A549 (cell line): Measurements from ENCODE around the gene SYPL1. TPM values are rescaled to one million over a fixed set of nuclear protein-coding genes. Genes with fewer than 3 reads are reported as not detected.

ENCODE experiments used
- ATAC-seq, 2 experiments: fragments of 200-7000 bp in 1 of 2; fragments of >200 bp in 1 of 2; cut with Nextera tagmentation in 1 of 2; cut with Tn5 transposase in 1 of 2; 3 replicates each; pipeline versions ENCODE4 v1.8.0 to v1.9.1; 2018 to 2020; ENCODE audit warnings: mild to moderate bottlenecking in 1 of 2, moderate library complexity in 1 of 2
- CTCF ChIA-PET: fragments of 300-600 bp; sonication (Branson Sonifier 250); formaldehyde crosslinking; extraction: SDS; loops from one replicate; lab custom pipeline; 2021; ENCODE audit warnings: antibody characterized with exemption, inconsistent platforms; lab: Yijun Ruan, JAX
- POLR2A ChIA-PET: fragments of 350-600 bp; formaldehyde crosslinking; extraction: SDS; loops from one replicate; lab custom pipeline; 2021; ENCODE audit warnings: antibody characterized with exemption, inconsistent platforms; lab: Yijun Ruan, JAX
- DNase-seq, 2 experiments: peaks; one replicate each; pipeline versions ENCODE4 v3.0.0 to v3.0.0-alpha.2; 2011 to 2016; ENCODE audit warnings: low read depth in 1 of 2, low spot score in 1 of 2
- FAIRE-seq: peaks from 2 replicates; lab custom pipeline; 2011; peaks lifted over from hg19 to GRCh38; lab: Jason Lieb, UNC
- H3K27ac ChIP-seq, 2 experiments: fragments of >200 bp; sonication (Bioruptor Twin); formaldehyde crosslinking; 3 replicates each; pipeline ENCODE4 v1.5.1; 2016 to 2017
- H3K4me1 ChIP-seq: fragments of >200 bp; sonication (Bioruptor Twin); formaldehyde crosslinking; 3 replicates; pipeline ENCODE4 v1.6.1; 2016
- H3K4me2 ChIP-seq: fragments of >200 bp; sonication (Bioruptor Twin); formaldehyde crosslinking; 3 replicates; pipeline ENCODE4 v1.6.1; 2016
- H3K4me3 ChIP-seq: fragments of >200 bp; sonication (Bioruptor Twin); formaldehyde crosslinking; 3 replicates; pipeline ENCODE4 v1.5.1; 2016
- H3K9me3 ChIP-seq: fragments of >200 bp; sonication (Bioruptor Twin); formaldehyde crosslinking; 3 replicates; pipeline ENCODE4 v1.6.1; 2016
- ATOH8 ChIP-seq: fragments of 250-450 bp; sonication (Bioruptor Pico); IDR thresholded peaks from 2 replicates; pipeline ENCODE4 v1.5.0; 2020; ENCODE audit warnings: low read depth, mild to moderate bottlenecking, moderate library complexity
- BCL3 ChIP-seq: fragments of >200 bp; sonication (Bioruptor Twin); formaldehyde crosslinking; IDR thresholded peaks from 3 replicates; pipeline ENCODE4 v1.6.1; 2016
- CBX2 ChIP-seq: fragments of 200-600 bp; sonication (generic); IDR thresholded peaks from 2 replicates; pipeline ENCODE4 v1.6.1; 2016; ENCODE audit warnings: low read depth, mild to moderate bottlenecking, borderline replicate concordance
- CEBPB ChIP-seq, 2 experiments: fragments of >200 bp in 1 of 2; sonication (Bioruptor Twin) in 1 of 2; formaldehyde crosslinking in 1 of 2; IDR thresholded peaks; 2 replicates each; pipeline ENCODE4 v1.6.1; 2012 to 2016
- CHD4 ChIP-seq: fragments of 200-600 bp; sonication (generic); IDR thresholded peaks from 2 replicates; pipeline ENCODE4 v1.6.1; 2016; ENCODE audit warnings: antibody characterized with exemption, mild to moderate bottlenecking, borderline replicate concordance
- EHF ChIP-seq: fragments of 250-450 bp; sonication (Bioruptor Pico); IDR thresholded peaks from 2 replicates; pipeline ENCODE4 v1.5.0; 2020; ENCODE audit warnings: mild to moderate bottlenecking
- EHMT2 ChIP-seq: fragments of 200-600 bp; sonication (generic); IDR thresholded peaks from 2 replicates; pipeline ENCODE4 v1.6.1; 2016; ENCODE audit warnings: antibody characterized with exemption, low read depth, mild to moderate bottlenecking, moderate library complexity
- ESRRA ChIP-seq: fragments of 150-350 bp; IDR thresholded peaks from 2 replicates; pipeline ENCODE4 v1.6.1; 2014; ENCODE audit warnings: mild to moderate bottlenecking, low read length, borderline replicate concordance
- FOSB ChIP-seq: fragments of 250-450 bp; sonication (Bioruptor Pico); IDR thresholded peaks from 2 replicates; pipeline ENCODE4 v1.5.0; 2020; ENCODE audit warnings: mild to moderate bottlenecking, moderate library complexity
- HEYL ChIP-seq: fragments of 250-450 bp; sonication (Bioruptor Pico); IDR thresholded peaks from 2 replicates; pipeline ENCODE4 v1.8.0; 2021; ENCODE audit warnings: mild to moderate bottlenecking, moderate library complexity
- HMGXB4 ChIP-seq: fragments of 250-450 bp; sonication (Bioruptor Pico); IDR thresholded peaks from 2 replicates; pipeline ENCODE4 v1.5.0; 2021; ENCODE audit warnings: mild to moderate bottlenecking, moderate library complexity, borderline replicate concordance
- HOXA7 ChIP-seq: fragments of 250-450 bp; sonication (Bioruptor Pico); IDR thresholded peaks from 2 replicates; pipeline ENCODE4 v1.5.0; 2020; ENCODE audit warnings: mild to moderate bottlenecking, moderate library complexity
- HOXB5 ChIP-seq: fragments of 250-450 bp; sonication (Bioruptor Pico); IDR thresholded peaks from 2 replicates; pipeline ENCODE4 v1.5.0; 2020; ENCODE audit warnings: mild to moderate bottlenecking, moderate library complexity
- JUN ChIP-seq, 2 experiments: fragments of >200 bp; sonication (Bioruptor Twin); formaldehyde crosslinking; IDR thresholded peaks; 2 replicates in 1 of 2; 3 replicates in 1 of 2; pipeline ENCODE4 v1.6.1; 2016 to 2017
- KDM1A ChIP-seq: fragments of 200-600 bp; sonication (generic); IDR thresholded peaks from 2 replicates; pipeline ENCODE4 v1.6.1; 2016; ENCODE audit warnings: low read depth, mild to moderate bottlenecking
- MAZ ChIP-seq: fragments of 150-350 bp; IDR thresholded peaks from 2 replicates; pipeline ENCODE4 v1.6.1; 2014; ENCODE audit warnings: antibody characterized with exemption, low read depth, low read length, borderline replicate concordance
- PHF8 ChIP-seq: fragments of 200-600 bp; sonication (generic); IDR thresholded peaks from 2 replicates; pipeline ENCODE4 v1.6.1; 2016; ENCODE audit warnings: low read depth, mild to moderate bottlenecking, antibody characterized with exemption, moderate library complexity, borderline replicate concordance
- POLR2AphosphoS2 ChIP-seq: conservative IDR thresholded peaks from 2 replicates; pipeline ENCODE4 v1.6.1; 2012; ENCODE audit warnings: low read length, improper control_type of control experiment, inconsistent platforms
- RARB ChIP-seq: fragments of 250-450 bp; sonication (Bioruptor Pico); IDR thresholded peaks from 2 replicates; pipeline ENCODE4 v1.8.0; 2021; ENCODE audit warnings: mild to moderate bottlenecking, moderate library complexity
- RCOR1 ChIP-seq: fragments of 150-350 bp; IDR thresholded peaks from 2 replicates; pipeline ENCODE4 v1.6.1; 2014; ENCODE audit warnings: antibody characterized with exemption, low read length, low read depth
- SMC3 ChIP-seq: fragments of >200 bp; sonication (Bioruptor Twin); formaldehyde crosslinking; IDR thresholded peaks from 3 replicates; pipeline ENCODE4 v1.6.1; 2018; ENCODE audit warnings: inconsistent platforms
- SREBF2 ChIP-seq: fragments of 450-650 bp; IDR thresholded peaks from 2 replicates; pipeline ENCODE4 v1.6.1; 2014; ENCODE audit warnings: mild to moderate bottlenecking, moderate library complexity
- TFCP2L1 ChIP-seq: fragments of 250-450 bp; sonication (Bioruptor Pico); IDR thresholded peaks from 2 replicates; pipeline ENCODE4 v1.5.0; 2021; ENCODE audit warnings: mild to moderate bottlenecking
- TP53 ChIP-seq: fragments of 250-450 bp; sonication (Bioruptor Pico); IDR thresholded peaks from 2 replicates; pipeline ENCODE4 v1.5.0; 2021; ENCODE audit warnings: mild to moderate bottlenecking, moderate library complexity
- ZNF302 ChIP-seq: fragments of 250-450 bp; sonication (Bioruptor Pico); IDR thresholded peaks from 2 replicates; pipeline ENCODE4 v1.9.0; 2021; ENCODE audit warnings: inconsistent platforms, mild to moderate bottlenecking, moderate library complexity
- ZSCAN20 ChIP-seq: fragments of 250-450 bp; sonication (Bioruptor Pico); IDR thresholded peaks from 2 replicates; pipeline ENCODE4 v1.8.0; 2022; ENCODE audit warnings: mild to moderate bottlenecking, moderate library complexity
- WGBS: methylation state at CpG from one replicate; pipeline ENCODE4 v1.1.6; 2017; ENCODE audit errors: missing lambda C conversion rate; 5-methylcytosine and 5-hydroxymethylcytosine counted together
- polyA plus RNA-seq, 4 experiments: library from polyadenylated mRNA; depleted of rRNA in 3 of 4; stranded (reverse); fragments of >200 nt; fragmentation: RNase III in 1 of 4; extraction: RNeasy Plus Mini Kit Qiagen cat#74134 plus additional on column Dnase treatment in 1 of 4; gene quantifications; 2 replicates in 3 of 4; 3 replicates in 1 of 4; pipeline ENCODE4 v1.2.3, GENCODE V29; 2011 to 2017

SYPL1 gene
- polyA plus RNA-seq, 2 of the 4 experiments (the other 2 are of a cell fraction): 102 to 131 TPM

GRCh38 chr7:106047818-106048705, 64.0 kb downstream of the SYPL1 start:
- 69% methylated on average over 10 of the region's 10 CpGs for WGBS
- no peaks in the 10 kb centered on the region for H3K4me1 ChIP-seq
- H3K4me3 ChIP-seq: no peak overlapping the region
- no peak for TF ChIP-seq KDM1A
- TF ChIP-seq FOSB (CRISPR knock-in tag): no peak
- TF ChIP-seq SREBF2: no peak
- TF ChIP-seq CHD4: no peak
- no peak for TF ChIP-seq JUN (IDR thresholded peaks at IDR 0.05)
- TF ChIP-seq BCL3: no peak
- TF ChIP-seq EHMT2: no peak
- no peak for TF ChIP-seq ZNF302 (CRISPR knock-in tag)
- TF ChIP-seq MAZ: no peak
- TF ChIP-seq HEYL: no peak
- TF ChIP-seq SMC3: no peak
- no peak for TF ChIP-seq CBX2
- TF ChIP-seq, all 56 proteins: peak for 0
- ChIA-PET POLR2A (no interaction called here), CTCF (interaction anchor here (1.3 to 14.5 kb wide), 6 partner anchors 9 to 396 kb away, joined by 4 to 251 read pairs (median 20); no protein-coding TSS in a partner anchor)
- H3K4me2 ChIP-seq: no peak overlapping the region
- DNase-seq: no peak
- FAIRE-seq: no peak
- no peak overlapping the region for H3K27ac ChIP-seq
- no peak for ATAC-seq
- H3K9me3 ChIP-seq: no peaks in the 10 kb centered on the region

GRCh38 chr7:106047184-106047583, 64.9 kb downstream of the SYPL1 start:
- ATAC-seq (no peak), DNase-seq (no peak), FAIRE-seq (no peak)
- POLR2A ChIA-PET: no interaction called here
- no peak for TF ChIP-seq JUN (IDR thresholded peaks at IDR 0.05)
- TF ChIP-seq POLR2AphosphoS2: no peak
- TF ChIP-seq SREBF2: no peak
- TF ChIP-seq ESRRA: no peak
- no peak for TF ChIP-seq MAZ
- TF ChIP-seq FOSB (CRISPR knock-in tag): no peak
- no peak for TF ChIP-seq RARB
- no peak for TF ChIP-seq TFCP2L1 (CRISPR knock-in tag)
- TF ChIP-seq HOXB5 (CRISPR knock-in tag): no peak
- no peak for TF ChIP-seq HOXA7 (CRISPR knock-in tag)
- TF ChIP-seq ZSCAN20 (CRISPR knock-in tag): no peak
- TF ChIP-seq HMGXB4 (CRISPR knock-in tag): no peak
- TF ChIP-seq CEBPB (IDR thresholded peaks at IDR 0.05): no peak
- TF ChIP-seq PHF8: no peak
- TF ChIP-seq EHF (CRISPR knock-in tag): no peak
- no peak for TF ChIP-seq RCOR1
- TF ChIP-seq TP53 (CRISPR knock-in tag): no peak
- no peak for TF ChIP-seq ATOH8
- Histone ChIP-seq H3K4me1 (0 out of 3 replicates have a peak, but pooled peaks cover 2% of the 10 kb centered on the region), H3K27ac (no peak overlapping the region), H3K4me3 (no peak overlapping the region), H3K9me3 (no peaks in the 10 kb centered on the region), H3K4me2 (no peak overlapping the region)
- CTCF ChIA-PET: interaction anchor here (1.3 to 14.5 kb wide), 6 partner anchors 10 to 395 kb away, joined by 4 to 251 read pairs (median 20); no protein-coding TSS in a partner anchor
- 70% methylated on average over 5 of the region's 5 CpGs for WGBS
